ENCODE measurements around the gene SSR1. TPM values are rescaled to one million over a fixed set of nuclear protein-coding genes. Genes with fewer than 3 reads are reported as not detected.
A peak's percentile ranks its signal among the peaks of the same experiment; 100 is the strongest.

Gene SSR1
- total RNA-seq, 1 donor from 2014 or later = 183 TPM

- TF ChIP-seq CTCF (IDR thresholded peaks at IDR 0.05) = no peak
- Mint-ChIP-seq H3K36me3 (ENCODE audit: unreplicated experiment) (no peaks in the 10 kb centered on the region), H3K4me1 (ENCODE audit: unreplicated experiment) (no peaks in the 10 kb centered on the region), H3K9me3 (ENCODE audit: unreplicated experiment) (no peaks in the 10 kb centered on the region), H3K27ac (ENCODE audit: unreplicated experiment) (no peak overlapping the region), H3K27me3 (ENCODE audit: unreplicated experiment) (no peaks in the 10 kb centered on the region), H3K4me3 (ENCODE audit: unreplicated experiment) (no peak overlapping the region)
- DNase-seq (ENCODE audit: extremely low spot score, unreplicated experiment) = no peak
These were observed 21.7 kb upstream of the SSR1 start for GRCh38 chr6:7334685-7335084.

GRCh38 chr6:7332090-7332745, 19.2 kb upstream of the SSR1 start:
- no peaks in the 10 kb centered on the region for H3K27me3 Mint-ChIP-seq (ENCODE audit: unreplicated experiment)
- H3K9me3 Mint-ChIP-seq (ENCODE audit: unreplicated experiment) = no peaks in the 10 kb centered on the region
- H3K36me3 Mint-ChIP-seq (ENCODE audit: unreplicated experiment) = no peaks in the 10 kb centered on the region
- no peak overlapping the region for H3K4me3 Mint-ChIP-seq (ENCODE audit: unreplicated experiment)
- H3K27ac Mint-ChIP-seq (ENCODE audit: unreplicated experiment) = no peak overlapping the region
- no peak for TF ChIP-seq CTCF (IDR thresholded peaks at IDR 0.05)
- no peak for DNase-seq (ENCODE audit: extremely low spot score, unreplicated experiment)
- H3K4me1 Mint-ChIP-seq (ENCODE audit: unreplicated experiment) = no peaks in the 10 kb centered on the region

GRCh38 chr6:7331452-7331851, 18.5 kb upstream of the SSR1 start:
- Mint-ChIP-seq H3K36me3 (ENCODE audit: unreplicated experiment) (no peaks in the 10 kb centered on the region), H3K4me1 (ENCODE audit: unreplicated experiment) (no peaks in the 10 kb centered on the region), H3K27ac (ENCODE audit: unreplicated experiment) (no peak overlapping the region), H3K27me3 (ENCODE audit: unreplicated experiment) (no peaks in the 10 kb centered on the region), H3K4me3 (ENCODE audit: unreplicated experiment) (no peak overlapping the region), H3K9me3 (ENCODE audit: unreplicated experiment) (no peaks in the 10 kb centered on the region)
- DNase-seq (ENCODE audit: extremely low spot score, unreplicated experiment) = peak; percentile 67
- TF ChIP-seq CTCF (IDR thresholded peaks at IDR 0.05) = no peak

GRCh38 chr6:7328243-7328642, 15.2 kb upstream of the SSR1 start:
- Mint-ChIP-seq H3K27me3 (ENCODE audit: unreplicated experiment) (no peaks in the 10 kb centered on the region), H3K36me3 (ENCODE audit: unreplicated experiment) (peaks cover 2% of the 10 kb centered on the region), H3K4me3 (ENCODE audit: unreplicated experiment) (no peak overlapping the region), H3K27ac (ENCODE audit: unreplicated experiment) (no peak overlapping the region), H3K4me1 (ENCODE audit: unreplicated experiment) (no peaks in the 10 kb centered on the region), H3K9me3 (ENCODE audit: unreplicated experiment) (no peaks in the 10 kb centered on the region)
- no peak for DNase-seq (ENCODE audit: extremely low spot score, unreplicated experiment)
- TF ChIP-seq CTCF (IDR thresholded peaks at IDR 0.05) = no peak

- H3K9me3 Mint-ChIP-seq (ENCODE audit: unreplicated experiment) = no peaks in the 10 kb centered on the region
These were observed 12.8 kb upstream of the SSR1 start for GRCh38 chr6:7325750-7326149.

More at GRCh38 chr6:7325750-7326149, 12.8 kb upstream of the SSR1 start:
- DNase-seq (ENCODE audit: extremely low spot score, unreplicated experiment) = no peak
- Mint-ChIP-seq H3K4me3 (ENCODE audit: unreplicated experiment) (no peak overlapping the region), H3K36me3 (ENCODE audit: unreplicated experiment) (peaks cover 2% of the 10 kb centered on the region), H3K4me1 (ENCODE audit: unreplicated experiment) (no peaks in the 10 kb centered on the region), H3K27ac (ENCODE audit: unreplicated experiment) (no peak overlapping the region), H3K27me3 (ENCODE audit: unreplicated experiment) (no peaks in the 10 kb centered on the region)
- no peak for TF ChIP-seq CTCF (IDR thresholded peaks at IDR 0.05)
